Tibial nerve (tissue), 4 donors: ENCODE data around the gene MYH7. TPM values are rescaled to one million over a fixed set of nuclear protein-coding genes. Genes with fewer than 3 reads are reported as not detected.
"Not testable (repeated sequence)": the region's sequence is repeated elsewhere in the genome, so short reads cannot be mapped to it uniquely, and the experiment has no call there.

ENCODE experiments used
- DNase-seq, 2 donors: peaks; one replicate each; pipeline ENCODE4 v3.0.0-alpha.2; 2019; ENCODE audit warnings: low spot score in 2 of 2
- H3K27ac ChIP-seq, 4 donors: fragments of 200-600 bp; sonication (generic) in 3 of 4; one replicate each; pipeline ENCODE4 v1.5.1; 2017 to 2019; ENCODE audit warnings: mild to moderate bottlenecking in 1 of 4
- H3K27me3 ChIP-seq, 2 donors: fragments of 200-600 bp; sonication (generic) in 1 of 2; one replicate each; pipeline versions ENCODE4 v1.5.1 to v1.6.0; 2017 to 2019
- H3K36me3 ChIP-seq, 3 donors: fragments of 200-600 bp; sonication (generic); one replicate each; pipeline ENCODE4 v1.5.1; 2018 to 2019
- H3K4me1 ChIP-seq, 4 donors: fragments of 200-600 bp; sonication (generic) in 3 of 4; one replicate each; pipeline ENCODE4 v1.5.1; 2017 to 2019
- H3K4me3 ChIP-seq, 4 donors: fragments of 200-600 bp; sonication (generic) in 3 of 4; one replicate each; pipeline ENCODE4 v1.5.1; 2017 to 2019; ENCODE audit warnings: mild to moderate bottlenecking in 1 of 4, moderate library complexity in 1 of 4
- H3K9me3 ChIP-seq, 4 donors: fragments of 200-600 bp; sonication (generic) in 3 of 4; one replicate each; pipeline ENCODE4 v1.5.1; 2017 to 2019
- EP300 ChIP-seq, 2 donors: sonication (generic); formaldehyde crosslinking; IDR thresholded peaks; one replicate each; pipeline ENCODE4 v1.6.1; 2017; ENCODE audit warnings: antibody characterized with exemption in 2 of 2, mild to moderate bottlenecking in 1 of 2
- POLR2A ChIP-seq, 2 donors: fragments of 450-650 bp; IDR thresholded peaks; one replicate each; pipeline ENCODE4 v1.6.1; 2017; ENCODE audit warnings: antibody characterized with exemption in 2 of 2, mild to moderate bottlenecking in 2 of 2, moderate library complexity in 2 of 2
- WGBS, 2 donors: methylation state at CpG; one replicate each; pipeline ENCODE4 v1.1.5; 2018; 5-methylcytosine and 5-hydroxymethylcytosine counted together
- total RNA-seq, 4 donors: library from RNA; depleted of rRNA; stranded (reverse); fragments of >200 nt; gene quantifications; one replicate each; pipeline ENCODE4 v1.1.0, GENCODE V29; 2016
- TF ChIP-seq, protein P1 (sequence below), 5 experiments: fragments of 200-600 bp in 3 of 5; fragments of 450-650 bp in 2 of 5; sonication (generic) in 3 of 5; IDR thresholded peaks; one replicate each; pipeline ENCODE4 v1.5.1; 2016 to 2019; ENCODE audit warnings: antibody characterized with exemption in 5 of 5, mild to moderate bottlenecking in 3 of 5, moderate library complexity in 2 of 5

The MYH7 gene
- total RNA-seq, 4 donors from 2014 or later = 0.90 TPM; not detected in 3

DNA sequence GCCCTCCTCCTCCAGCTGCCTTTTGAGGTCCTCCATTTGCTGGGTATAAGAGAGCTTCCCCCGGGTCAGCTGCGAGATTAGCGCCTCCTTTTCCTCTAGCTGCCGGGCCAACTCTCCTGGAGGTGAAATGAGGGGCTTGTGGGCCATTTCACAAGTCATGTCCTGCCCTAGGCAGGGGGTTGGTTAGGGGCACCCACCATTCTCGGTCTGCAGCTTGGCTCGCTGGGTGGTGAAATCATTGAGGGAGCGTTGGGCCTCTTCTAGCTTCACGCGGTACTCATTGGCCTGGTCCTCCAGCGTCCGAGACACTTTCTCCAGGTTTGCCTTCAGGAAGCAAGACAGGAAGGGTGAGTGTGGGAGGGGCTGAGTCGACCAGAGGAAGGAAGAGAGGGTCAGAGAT is 46.1 kb downstream of the MYH7 start:
- 78 to 81% methylated on average over 12 of the region's 12 CpGs for WGBS, 2 donors
- no peak for DNase-seq
- H3K9me3 ChIP-seq = no peaks in the 10 kb centered on the region
- no peaks in the 10 kb centered on the region for H3K36me3 ChIP-seq
- no peaks in the 10 kb centered on the region for H3K4me1 ChIP-seq
- H3K4me3 ChIP-seq = no peak overlapping the region
- no peak overlapping the region for H3K27ac ChIP-seq
- TF ChIP-seq, protein P1, sequence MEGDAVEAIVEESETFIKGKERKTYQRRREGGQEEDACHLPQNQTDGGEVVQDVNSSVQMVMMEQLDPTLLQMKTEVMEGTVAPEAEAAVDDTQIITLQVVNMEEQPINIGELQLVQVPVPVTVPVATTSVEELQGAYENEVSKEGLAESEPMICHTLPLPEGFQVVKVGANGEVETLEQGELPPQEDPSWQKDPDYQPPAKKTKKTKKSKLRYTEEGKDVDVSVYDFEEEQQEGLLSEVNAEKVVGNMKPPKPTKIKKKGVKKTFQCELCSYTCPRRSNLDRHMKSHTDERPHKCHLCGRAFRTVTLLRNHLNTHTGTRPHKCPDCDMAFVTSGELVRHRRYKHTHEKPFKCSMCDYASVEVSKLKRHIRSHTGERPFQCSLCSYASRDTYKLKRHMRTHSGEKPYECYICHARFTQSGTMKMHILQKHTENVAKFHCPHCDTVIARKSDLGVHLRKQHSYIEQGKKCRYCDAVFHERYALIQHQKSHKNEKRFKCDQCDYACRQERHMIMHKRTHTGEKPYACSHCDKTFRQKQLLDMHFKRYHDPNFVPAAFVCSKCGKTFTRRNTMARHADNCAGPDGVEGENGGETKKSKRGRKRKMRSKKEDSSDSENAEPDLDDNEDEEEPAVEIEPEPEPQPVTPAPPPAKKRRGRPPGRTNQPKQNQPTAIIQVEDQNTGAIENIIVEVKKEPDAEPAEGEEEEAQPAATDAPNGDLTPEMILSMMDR (IDR thresholded peaks at IDR 0.05) = no peak
- no peak for TF ChIP-seq POLR2A (IDR thresholded peaks at IDR 0.05)
- no peak for TF ChIP-seq EP300 (IDR thresholded peaks at IDR 0.05)
- no peaks in the 10 kb centered on the region for H3K27me3 ChIP-seq

DNA sequence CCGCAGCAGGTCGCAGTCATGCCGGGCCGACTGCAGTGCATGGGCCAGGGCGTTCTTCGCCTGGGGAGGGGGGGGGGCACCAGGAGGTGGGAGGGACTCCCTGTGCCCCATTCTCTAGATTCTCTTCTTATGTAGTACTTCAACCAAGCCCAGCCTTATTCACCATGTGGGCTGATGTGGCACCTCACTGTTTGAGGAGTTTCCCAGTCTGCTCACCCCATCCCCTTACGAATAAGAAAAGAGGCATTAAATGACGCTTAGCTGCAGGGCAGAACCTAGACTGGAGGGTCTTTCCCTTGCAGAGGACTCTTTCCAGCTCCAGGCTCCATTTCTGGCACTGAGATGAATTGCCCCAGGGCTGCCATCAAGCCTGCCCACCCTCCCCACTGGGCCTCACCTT is 46.5 kb downstream of the MYH7 start:
- Histone ChIP-seq H3K36me3 (no peaks in the 10 kb centered on the region), H3K9me3 (no peaks in the 10 kb centered on the region), H3K4me1 (no peaks in the 10 kb centered on the region), H3K27ac (no peak overlapping the region), H3K27me3 (no peaks in the 10 kb centered on the region), H3K4me3 (no peak overlapping the region)
- TF ChIP-seq POLR2A (IDR thresholded peaks at IDR 0.05) (no peak), EP300 (IDR thresholded peaks at IDR 0.05) (no peak)
- TF ChIP-seq, protein P1 (IDR thresholded peaks at IDR 0.05) = no peak
- DNase-seq = no peak
- 81 to 89% methylated on average over 8 of the region's 8 CpGs for WGBS, 2 donors

DNA sequence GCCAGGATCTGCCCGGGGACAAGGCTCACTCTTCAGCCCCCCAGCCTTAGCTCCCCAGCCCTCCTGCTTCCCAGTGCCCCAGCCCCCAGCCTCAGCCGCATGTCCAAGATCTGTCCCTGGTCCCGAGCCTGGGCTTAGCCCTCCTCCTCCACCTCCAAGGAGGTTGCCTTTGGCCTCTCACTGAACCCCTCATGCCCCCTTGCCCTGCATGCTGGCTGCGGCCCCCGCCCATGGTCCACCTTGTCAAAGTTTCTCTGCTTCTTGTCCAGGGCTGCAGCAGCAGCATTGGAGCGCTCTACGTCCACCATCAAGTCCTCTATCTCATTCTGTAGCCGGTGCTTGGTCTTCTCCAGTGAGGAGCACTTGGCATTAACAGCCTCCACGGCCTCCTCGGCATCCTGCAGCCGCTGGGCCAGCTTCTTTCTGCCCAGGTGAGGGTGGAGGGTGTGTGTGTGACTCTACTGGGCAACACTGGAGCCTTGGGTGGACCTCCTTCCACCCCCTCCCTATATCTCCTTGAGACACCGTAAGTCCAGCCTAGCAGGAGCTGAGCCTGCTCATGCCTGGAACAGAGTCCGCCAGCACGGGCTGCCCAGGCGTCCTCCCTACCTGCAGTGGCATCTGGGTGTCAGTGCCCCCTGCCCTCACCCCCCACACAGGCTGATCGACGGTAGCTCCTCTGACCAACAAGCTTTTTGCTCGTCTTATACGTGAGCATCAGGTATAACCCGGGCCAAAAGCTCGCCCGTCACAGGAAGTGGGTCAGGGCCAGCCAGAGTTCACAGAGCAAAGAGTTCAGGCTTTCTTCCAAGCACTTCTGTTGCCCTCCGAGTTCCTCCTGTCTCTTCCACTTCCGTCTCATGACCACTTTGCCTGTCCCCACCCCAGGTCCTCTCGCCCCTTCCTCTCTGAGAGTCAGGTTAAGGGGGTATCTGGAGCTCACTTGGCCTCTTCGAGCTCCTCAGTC is 47.3 kb downstream of the MYH7 start:
- TF ChIP-seq, protein P1 (IDR thresholded peaks at IDR 0.05) = no peak
- TF ChIP-seq EP300 (IDR thresholded peaks at IDR 0.05) (no peak), POLR2A (IDR thresholded peaks at IDR 0.05) (no peak)
- Histone ChIP-seq H3K27ac (no peak overlapping the region), H3K36me3 (no peaks in the 10 kb centered on the region), H3K4me3 (no peak overlapping the region), H3K9me3 (no peaks in the 10 kb centered on the region), H3K27me3 (no peaks in the 10 kb centered on the region), H3K4me1 (no peaks in the 10 kb centered on the region)
- WGBS, 2 donors = 82 to 83% methylated on average over 26 of the region's 26 CpGs
- no peak for DNase-seq

DNA sequence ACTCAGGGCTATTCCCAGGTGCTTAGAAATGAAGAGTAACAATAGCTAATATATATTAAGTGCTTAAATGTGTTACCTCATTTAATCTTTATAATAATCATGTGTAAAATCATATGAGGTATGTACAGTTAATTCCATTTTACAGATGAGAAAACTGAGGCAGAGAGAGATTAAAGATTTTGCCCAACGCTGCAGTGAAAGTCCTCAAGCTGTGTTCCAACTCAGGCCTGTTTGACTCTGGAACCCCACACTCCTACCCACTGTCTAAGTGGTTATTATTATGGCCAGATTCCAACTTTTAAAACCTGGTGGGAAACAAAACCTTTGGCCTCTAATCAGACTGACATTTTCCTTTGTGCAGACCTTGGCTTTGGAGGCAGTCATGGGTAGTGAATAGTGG is 48.5 kb downstream of the MYH7 start:
- H3K36me3 ChIP-seq = no peaks in the 10 kb centered on the region
- TF ChIP-seq POLR2A (IDR thresholded peaks at IDR 0.05) = no peak
- H3K27ac ChIP-seq = no peak overlapping the region
- no peaks in the 10 kb centered on the region for H3K9me3 ChIP-seq
- WGBS, 2 donors = 97 to 100% methylated on average over 1 of the region's 1 CpG
- H3K27me3 ChIP-seq = no peaks in the 10 kb centered on the region
- no peak for DNase-seq
- H3K4me1 ChIP-seq = no peaks in the 10 kb centered on the region
- H3K4me3 ChIP-seq = no peak overlapping the region

DNA sequence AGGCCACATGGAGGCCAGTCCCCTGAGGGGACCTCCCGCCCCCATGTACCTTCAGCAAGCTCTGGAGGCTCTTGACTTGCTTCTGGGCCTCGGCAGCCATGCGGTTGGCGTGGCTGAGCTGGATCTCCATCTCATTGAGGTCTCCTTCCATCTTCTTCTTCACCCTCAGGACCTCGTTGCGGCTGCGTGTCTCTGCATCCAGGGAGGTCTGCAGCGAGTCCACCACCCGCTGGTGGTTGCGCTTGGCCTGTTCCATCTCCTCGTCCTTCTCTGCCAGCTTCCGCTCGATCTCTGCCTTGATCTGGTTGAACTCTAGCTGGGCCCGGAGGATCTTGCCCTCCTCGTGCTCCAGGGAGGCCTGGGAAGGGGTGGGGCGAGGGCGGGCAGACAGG is 49.2 kb downstream of the MYH7 start:
- H3K36me3 ChIP-seq, H3K27ac ChIP-seq, DNase-seq, H3K4me3 ChIP-seq, H3K9me3 ChIP-seq, H3K4me1 ChIP-seq, H3K27me3 ChIP-seq: not testable (repeated sequence)
- 87 to 89% methylated on average over 17 of the region's 17 CpGs for WGBS, 2 donors

DNA sequence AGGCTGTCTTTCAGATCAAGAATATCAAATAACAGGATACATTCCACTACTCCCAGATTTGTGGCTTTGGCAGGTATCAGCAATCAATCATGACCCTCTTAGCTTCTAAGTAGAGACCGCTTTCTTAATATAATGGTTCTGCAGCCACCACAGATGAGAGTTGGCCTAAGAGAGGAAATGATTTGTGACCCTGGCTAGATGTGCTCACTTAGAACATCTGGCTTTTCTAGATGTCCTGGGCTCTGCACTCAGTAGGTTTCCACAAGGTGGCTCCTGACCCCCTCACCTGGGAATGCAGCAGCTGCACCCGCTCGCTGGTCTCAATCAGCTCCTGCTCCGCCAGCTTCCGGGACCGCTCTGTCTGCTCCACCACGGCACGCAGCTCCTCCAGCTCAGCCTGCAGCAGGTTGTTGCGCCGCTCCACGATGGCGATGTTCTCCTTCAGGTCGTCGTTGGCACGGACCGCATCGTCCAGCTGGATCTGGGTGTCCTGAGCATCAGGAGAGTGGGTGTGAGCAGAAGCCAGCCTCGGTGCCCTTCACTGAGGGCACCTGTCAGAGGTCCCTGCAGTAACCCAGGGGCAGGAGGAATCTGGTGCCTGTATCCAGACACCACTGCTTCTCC is 49.7 kb downstream of the MYH7 start:
- TF ChIP-seq, protein P1 (IDR thresholded peaks at IDR 0.05) = no peak
- TF ChIP-seq EP300 (IDR thresholded peaks at IDR 0.05) (no peak), POLR2A (IDR thresholded peaks at IDR 0.05) (no peak)
- Histone ChIP-seq H3K4me3 (no peak overlapping the region), H3K36me3 (no peaks in the 10 kb centered on the region), H3K27ac (no peak overlapping the region), H3K27me3 (no peaks in the 10 kb centered on the region), H3K4me1 (peaks cover 0 to 2% (median 0%) of the 10 kb centered on the region in 4 donors), H3K9me3 (no peaks in the 10 kb centered on the region)
- WGBS, 2 donors = 80% methylated on average over 18 of the region's 18 CpGs
- no peak for DNase-seq
